GM12801 (cell line): ENCODE results near the gene GREB1.

Experiments used
- TF ChIP-seq, protein P1 (sequence below): IDR thresholded peaks from one replicate; pipeline ENCODE4 v1.5.1; 2011; ENCODE audit warnings: control low read depth; ENCODE audit not compliant: insufficient read length; ENCODE audit errors: extremely low read depth

The GREB1 gene

DNA sequence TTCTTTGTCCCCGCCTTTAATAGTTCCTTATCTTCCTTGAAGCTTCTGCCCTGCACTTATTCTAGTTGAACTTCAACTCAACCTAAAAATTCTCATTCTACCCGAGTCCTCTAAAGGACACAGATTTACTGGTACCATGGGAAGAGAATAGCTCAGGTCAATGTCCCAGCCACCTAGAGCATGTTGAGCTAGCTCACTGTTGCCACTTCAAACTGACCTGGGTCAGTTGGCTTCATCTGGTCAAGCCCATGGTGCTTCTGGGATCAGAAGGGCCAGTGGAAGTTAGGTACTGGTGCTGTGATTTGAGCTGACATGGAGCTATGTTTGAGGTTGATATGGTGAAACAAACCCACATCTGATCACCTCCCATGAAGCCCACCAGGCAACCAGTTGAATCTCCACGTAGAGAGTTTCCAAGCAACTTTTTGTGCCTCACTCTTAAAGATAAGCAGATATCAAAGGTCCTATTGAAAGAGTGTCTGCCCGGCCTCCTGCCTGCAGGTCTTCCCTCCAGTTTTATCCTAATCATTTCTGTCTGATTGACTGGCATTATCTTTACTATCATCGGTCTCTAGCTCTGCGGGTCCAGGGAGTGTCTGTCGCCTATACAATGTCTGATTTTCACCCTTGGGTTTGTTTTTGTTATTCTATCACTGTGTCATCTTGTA, 17.2 kb downstream of the GREB1 start:
- TF ChIP-seq, protein P1, sequence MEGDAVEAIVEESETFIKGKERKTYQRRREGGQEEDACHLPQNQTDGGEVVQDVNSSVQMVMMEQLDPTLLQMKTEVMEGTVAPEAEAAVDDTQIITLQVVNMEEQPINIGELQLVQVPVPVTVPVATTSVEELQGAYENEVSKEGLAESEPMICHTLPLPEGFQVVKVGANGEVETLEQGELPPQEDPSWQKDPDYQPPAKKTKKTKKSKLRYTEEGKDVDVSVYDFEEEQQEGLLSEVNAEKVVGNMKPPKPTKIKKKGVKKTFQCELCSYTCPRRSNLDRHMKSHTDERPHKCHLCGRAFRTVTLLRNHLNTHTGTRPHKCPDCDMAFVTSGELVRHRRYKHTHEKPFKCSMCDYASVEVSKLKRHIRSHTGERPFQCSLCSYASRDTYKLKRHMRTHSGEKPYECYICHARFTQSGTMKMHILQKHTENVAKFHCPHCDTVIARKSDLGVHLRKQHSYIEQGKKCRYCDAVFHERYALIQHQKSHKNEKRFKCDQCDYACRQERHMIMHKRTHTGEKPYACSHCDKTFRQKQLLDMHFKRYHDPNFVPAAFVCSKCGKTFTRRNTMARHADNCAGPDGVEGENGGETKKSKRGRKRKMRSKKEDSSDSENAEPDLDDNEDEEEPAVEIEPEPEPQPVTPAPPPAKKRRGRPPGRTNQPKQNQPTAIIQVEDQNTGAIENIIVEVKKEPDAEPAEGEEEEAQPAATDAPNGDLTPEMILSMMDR = no peak

DNA sequence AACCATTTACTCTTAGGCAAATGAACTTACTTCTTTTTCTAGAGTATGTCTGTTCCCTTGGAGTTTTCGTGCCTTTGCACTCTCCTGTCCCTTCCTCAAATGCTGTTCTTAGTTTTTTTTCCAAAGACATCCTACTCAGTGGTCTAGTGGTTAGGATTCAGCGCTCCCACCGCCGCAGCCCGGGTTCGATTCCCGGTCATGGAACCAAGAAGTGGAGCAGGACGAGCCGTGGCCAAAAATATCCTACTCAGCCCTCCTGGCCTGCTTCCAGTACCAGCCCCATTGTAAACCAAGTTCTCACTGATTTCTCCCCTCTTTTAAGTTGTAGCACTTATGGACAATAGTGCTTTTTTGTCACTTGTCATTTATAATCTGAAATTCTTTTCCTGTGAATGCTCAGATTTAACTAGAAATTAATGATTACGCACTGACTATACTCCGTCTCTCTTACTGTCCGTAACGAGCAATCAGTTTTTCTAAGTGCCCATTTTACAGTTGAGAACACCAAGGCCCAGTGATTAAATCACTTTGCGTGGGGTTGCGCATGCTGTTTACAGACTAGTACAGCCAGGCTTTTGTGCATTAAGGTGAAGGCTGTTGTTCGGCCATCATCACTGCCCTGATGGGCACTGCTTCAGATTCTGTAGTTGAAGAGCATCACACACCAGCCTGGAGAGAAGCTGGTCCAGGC, 17.9 kb downstream of the GREB1 start:
- TF ChIP-seq, protein P1 = no peak

DNA sequence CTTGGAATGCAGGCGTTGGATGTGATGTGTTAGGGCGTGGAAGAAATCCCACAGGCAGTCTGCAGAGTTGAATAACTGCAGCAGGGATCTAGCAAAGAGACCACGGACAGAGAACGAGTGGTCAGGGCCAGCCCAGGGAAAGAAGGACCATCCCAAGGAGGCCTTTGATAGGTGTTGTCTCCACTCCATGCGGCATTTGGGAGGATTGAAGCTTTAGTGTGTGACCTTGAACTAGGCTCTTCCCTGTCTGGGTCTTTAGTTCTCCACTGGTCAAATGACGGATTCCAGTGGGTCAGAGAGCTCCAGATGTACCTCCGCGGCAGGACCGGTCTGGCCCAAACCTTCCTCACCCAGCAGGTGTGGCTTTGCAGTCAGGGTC, 18.4 kb downstream of the GREB1 start:
- TF ChIP-seq, protein P1 = no peak

DNA sequence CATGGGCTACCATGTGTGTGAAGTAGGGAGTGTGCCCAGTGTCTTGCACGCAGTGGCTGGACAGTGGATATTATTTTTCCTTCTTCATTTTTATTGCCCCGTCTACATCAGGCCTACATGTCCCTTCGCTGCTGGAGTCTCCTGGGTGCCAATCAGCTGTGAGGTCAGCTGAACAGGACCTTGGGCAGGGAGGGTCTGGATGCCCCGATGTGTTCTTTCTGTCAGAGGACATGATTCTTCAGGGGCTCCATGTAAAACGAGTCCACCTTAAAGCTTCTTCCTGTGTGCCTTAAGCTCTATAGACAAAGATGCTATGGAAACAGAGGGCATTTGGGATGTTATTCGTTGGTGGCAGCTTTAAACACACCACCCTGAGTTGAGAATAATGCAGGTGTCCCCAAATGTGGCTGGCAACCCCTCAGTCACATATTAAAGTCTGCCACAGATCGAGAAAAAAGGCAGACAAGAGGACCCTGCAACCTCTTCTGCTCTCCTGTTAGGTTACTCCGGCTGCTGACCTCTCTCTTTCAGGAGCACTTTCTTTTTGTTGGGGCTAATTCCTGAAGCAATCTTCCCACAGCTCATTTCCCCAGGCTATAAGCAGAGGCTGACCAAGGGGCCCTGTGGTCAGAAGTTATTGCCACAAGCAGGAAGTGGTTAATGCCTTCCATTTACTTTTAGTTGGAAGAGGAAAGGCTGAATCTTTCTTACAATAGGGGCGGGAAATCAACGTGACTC, 20.0 kb downstream of the GREB1 start:
- TF ChIP-seq, protein P1 = no peak

DNA sequence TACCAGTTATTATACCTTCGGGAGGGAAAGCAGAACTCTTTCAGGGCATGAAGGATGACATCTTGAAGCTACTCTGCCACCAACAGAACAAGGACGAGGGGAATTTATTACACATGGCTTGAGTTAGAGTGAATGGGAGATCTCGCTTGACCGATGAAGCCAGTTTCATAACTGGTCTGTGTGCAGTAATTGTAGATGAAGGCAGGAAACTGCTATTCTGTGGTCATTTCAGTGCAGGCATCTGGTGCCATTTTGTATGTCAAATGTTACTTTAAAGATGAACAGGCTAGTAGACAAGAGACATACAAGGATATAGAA, 20.5 kb downstream of the GREB1 start:
- TF ChIP-seq, protein P1 = no peak

DNA sequence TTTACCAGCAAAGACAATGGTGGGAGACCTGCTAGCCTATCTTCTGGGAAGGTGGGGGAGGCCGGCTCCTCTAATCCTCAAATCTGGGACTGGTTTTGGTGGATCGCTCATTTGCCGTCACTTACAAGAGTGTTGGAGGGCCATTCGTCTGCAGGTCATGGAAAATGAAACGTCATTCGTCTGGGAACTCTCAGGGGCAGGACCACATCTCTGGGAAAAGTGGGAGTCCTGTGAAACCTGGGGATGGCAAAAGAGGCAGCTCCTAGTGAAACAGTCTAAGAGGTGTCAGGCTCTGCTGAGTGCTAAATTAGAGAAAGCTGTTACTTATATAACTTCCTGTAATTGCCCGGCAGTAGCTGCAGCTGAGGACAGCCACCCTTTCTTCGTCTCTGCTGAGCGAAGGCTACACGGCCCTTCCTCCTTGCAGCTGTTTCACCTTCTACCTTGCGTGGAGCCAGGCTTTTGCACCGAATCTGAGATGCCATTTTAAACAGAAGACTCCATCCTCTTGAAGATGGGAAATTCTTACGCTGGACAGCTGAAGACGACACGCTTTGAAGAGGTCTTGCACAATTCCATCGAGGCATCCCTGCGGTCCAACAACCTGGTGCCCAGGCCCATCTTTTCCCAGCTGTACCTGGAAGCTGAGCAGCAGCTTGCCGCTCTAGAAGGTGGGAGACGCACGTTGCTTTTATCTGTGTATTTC, 22.4 kb downstream of the GREB1 start:
- TF ChIP-seq, protein P1 = no peak
